ENCODE results near the gene RYR2. TPM values are rescaled to one million over a fixed set of nuclear protein-coding genes. Genes with fewer than 3 reads are reported as not detected.

The RYR2 gene
- total and polyA plus RNA-seq, 7 experiments from 2014 or later = 0.05 TPM; not detected in 6

- POLR2A ChIA-PET = no interaction called here
- H3K4me3 Mint-ChIP-seq = no peak overlapping the region
- no peak for ATAC-seq
Measured at GRCh38 chr1:237065903-237066302, 23.9 kb downstream of the RYR2 start.

GRCh38 chr1:237070519-237070918, 28.5 kb downstream of the RYR2 start:
- Histone ChIP-seq H3K9me3 (ENCODE audit: control insufficient read depth in 2 of 3, low read length in 3 of 3) (no peaks in the 10 kb centered on the region), H3K4me3 (ENCODE audit: low read length) (no peak overlapping the region), H3K36me3 (ENCODE audit: control insufficient read depth in 2 of 3, insufficient read depth in 3 of 3, low read length in 3 of 3) (no peaks in the 10 kb centered on the region), H3K4me1 (ENCODE audit: control insufficient read depth in 2 of 2, insufficient read depth in 2 of 2, low read length in 2 of 2) (no peaks in the 10 kb centered on the region), H3K27ac (ENCODE audit: low read depth, low read length) (no peak overlapping the region), H3K27me3 (ENCODE audit: control insufficient read depth in 2 of 2, insufficient read depth in 2 of 2, low read length in 2 of 2) (no peaks in the 10 kb centered on the region)
- no peak for DNase-seq
- Mint-ChIP-seq H3K27ac (no peak overlapping the region), H3K36me3 (peaks cover 0 to 5% (median 0%) of the 10 kb centered on the region in 5 donors), H3K27me3 (peaks cover 0 to 22% (median 11%) of the 10 kb centered on the region in 5 donors), H3K4me3 (no peak overlapping the region), H3K4me1 (no peaks in the 10 kb centered on the region), H3K9me3 (peaks cover 0 to 15% (median 7%) of the 10 kb centered on the region in 11 donors)
- intact Hi-C loops (cut with micrococcal nuclease) = no loop called here
- no peak for ATAC-seq
- ChIA-PET CTCF (no interaction called here), POLR2A (no interaction called here)

More at GRCh38 chr1:237065903-237066302, 23.9 kb downstream of the RYR2 start:
- Histone ChIP-seq H3K4me1 (ENCODE audit: control insufficient read depth in 2 of 2, insufficient read depth in 2 of 2, low read length in 2 of 2) (no peaks in the 10 kb centered on the region), H3K36me3 (ENCODE audit: control insufficient read depth in 2 of 3, insufficient read depth in 3 of 3, low read length in 3 of 3) (no peaks in the 10 kb centered on the region), H3K27me3 (ENCODE audit: control insufficient read depth in 2 of 2, insufficient read depth in 2 of 2, low read length in 2 of 2) (no peaks in the 10 kb centered on the region), H3K4me3 (ENCODE audit: low read length) (no peak overlapping the region), H3K9me3 (ENCODE audit: control insufficient read depth in 2 of 3, low read length in 3 of 3) (no peaks in the 10 kb centered on the region), H3K27ac (ENCODE audit: low read depth, low read length) (no peak overlapping the region)
- no peaks in the 10 kb centered on the region for H3K36me3 Mint-ChIP-seq
- H3K4me1 Mint-ChIP-seq = no peaks in the 10 kb centered on the region
- CTCF ChIA-PET = no interaction called here
- H3K27me3 Mint-ChIP-seq = peaks cover 0 to 17% (median 12%) of the 10 kb centered on the region in 5 donors
- intact Hi-C loops (cut with micrococcal nuclease) = no loop called here
- DNase-seq = no peak
- H3K27ac Mint-ChIP-seq = no peak overlapping the region
- H3K9me3 Mint-ChIP-seq = peaks cover 0 to 8% (median 1%) of the 10 kb centered on the region in 11 donors

GRCh38 chr1:237071641-237072420, 29.8 kb downstream of the RYR2 start:
- Histone ChIP-seq H3K4me3 (ENCODE audit: low read length) (no peak overlapping the region), H3K27ac (ENCODE audit: low read depth, low read length) (no peak overlapping the region), H3K9me3 (ENCODE audit: control insufficient read depth in 2 of 3, low read length in 3 of 3) (no peaks in the 10 kb centered on the region), H3K4me1 (ENCODE audit: control insufficient read depth in 2 of 2, insufficient read depth in 2 of 2, low read length in 2 of 2) (no peaks in the 10 kb centered on the region), H3K27me3 (ENCODE audit: control insufficient read depth in 2 of 2, insufficient read depth in 2 of 2, low read length in 2 of 2) (no peaks in the 10 kb centered on the region), H3K36me3 (ENCODE audit: control insufficient read depth in 2 of 3, insufficient read depth in 3 of 3, low read length in 3 of 3) (no peaks in the 10 kb centered on the region)
- CTCF ChIA-PET = no interaction called here
- POLR2A ChIA-PET = no interaction called here
- Mint-ChIP-seq H3K4me1 (no peaks in the 10 kb centered on the region), H3K27ac (no peak overlapping the region), H3K36me3 (peaks cover 0 to 5% (median 0%) of the 10 kb centered on the region in 5 donors), H3K9me3 (peaks cover 0 to 15% (median 4%) of the 10 kb centered on the region in 11 donors), H3K4me3 (no peak overlapping the region), H3K27me3 (peaks cover 0 to 18% (median 8%) of the 10 kb centered on the region in 5 donors)
- no peak for DNase-seq
- ATAC-seq = peak; percentile 20
- intact Hi-C loops (cut with micrococcal nuclease) = no loop called here

- Mint-ChIP-seq H3K4me1 (no peaks in the 10 kb centered on the region), H3K4me3 (no peak overlapping the region), H3K27me3 (peaks cover 0 to 7% (median 5%) of the 10 kb centered on the region in 5 donors), H3K36me3 (peaks cover 0 to 5% (median 0%) of the 10 kb centered on the region in 5 donors), H3K27ac (no peak overlapping the region), H3K9me3 (peaks cover 0 to 10% (median 4%) of the 10 kb centered on the region in 11 donors)
- Histone ChIP-seq H3K9me3 (ENCODE audit: control insufficient read depth in 2 of 3, low read length in 3 of 3) (no peaks in the 10 kb centered on the region), H3K27ac (ENCODE audit: low read depth, low read length) (no peak overlapping the region), H3K36me3 (ENCODE audit: control insufficient read depth in 2 of 3, insufficient read depth in 3 of 3, low read length in 3 of 3) (no peaks in the 10 kb centered on the region), H3K27me3 (ENCODE audit: control insufficient read depth in 2 of 2, insufficient read depth in 2 of 2, low read length in 2 of 2) (no peaks in the 10 kb centered on the region), H3K4me3 (ENCODE audit: low read length) (no peak overlapping the region), H3K4me1 (ENCODE audit: control insufficient read depth in 2 of 2, insufficient read depth in 2 of 2, low read length in 2 of 2) (no peaks in the 10 kb centered on the region)
- CTCF ChIA-PET = no interaction called here
- DNase-seq = no peak
- intact Hi-C loops (cut with micrococcal nuclease) = no loop called here
- POLR2A ChIA-PET = no interaction called here
- no peak for ATAC-seq
Measured at GRCh38 chr1:237074371-237075117, 32.6 kb downstream of the RYR2 start.

- Mint-ChIP-seq H3K4me3 (no peak overlapping the region), H3K4me1 (no peaks in the 10 kb centered on the region), H3K36me3 (peaks cover 0 to 4% (median 0%) of the 10 kb centered on the region in 5 donors), H3K9me3 (peaks cover 0 to 6% (median 3%) of the 10 kb centered on the region in 11 donors), H3K27me3 (peaks cover 0 to 17% (median 13%) of the 10 kb centered on the region in 5 donors), H3K27ac (no peak overlapping the region)
- Histone ChIP-seq H3K4me1 (ENCODE audit: control insufficient read depth in 2 of 2, insufficient read depth in 2 of 2, low read length in 2 of 2) (no peaks in the 10 kb centered on the region), H3K9me3 (ENCODE audit: control insufficient read depth in 2 of 3, low read length in 3 of 3) (no peaks in the 10 kb centered on the region), H3K36me3 (ENCODE audit: control insufficient read depth in 2 of 3, insufficient read depth in 3 of 3, low read length in 3 of 3) (no peaks in the 10 kb centered on the region), H3K27ac (ENCODE audit: low read depth, low read length) (no peak overlapping the region), H3K27me3 (ENCODE audit: control insufficient read depth in 2 of 2, insufficient read depth in 2 of 2, low read length in 2 of 2) (no peaks in the 10 kb centered on the region), H3K4me3 (ENCODE audit: low read length) (no peak overlapping the region)
- POLR2A ChIA-PET = no interaction called here
- CTCF ChIA-PET = no interaction called here
- ATAC-seq (no peak), DNase-seq (no peak)
- intact Hi-C loops (cut with micrococcal nuclease) = no loop called here
Measured at GRCh38 chr1:237084341-237085077, 42.5 kb downstream of the RYR2 start.

GRCh38 chr1:237091691-237092090, 49.7 kb downstream of the RYR2 start:
- no peaks in the 10 kb centered on the region for H3K4me1 ChIP-seq (ENCODE audit: control insufficient read depth in 2 of 2, insufficient read depth in 2 of 2, low read length in 2 of 2)
- no peak overlapping the region for H3K27ac ChIP-seq (ENCODE audit: low read depth, low read length)
- ChIA-PET CTCF (no interaction called here), POLR2A (no interaction called here)
- H3K27ac Mint-ChIP-seq = no peak overlapping the region
- no peak overlapping the region for H3K4me3 ChIP-seq (ENCODE audit: low read length)
- H3K4me1 Mint-ChIP-seq = no peaks in the 10 kb centered on the region
- H3K27me3 Mint-ChIP-seq = peaks cover 0 to 27% (median 8%) of the 10 kb centered on the region in 5 donors
- no peaks in the 10 kb centered on the region for H3K9me3 ChIP-seq (ENCODE audit: control insufficient read depth in 2 of 3, low read length in 3 of 3)
- DNase-seq (no peak), ATAC-seq (no peak)
- intact Hi-C loops (cut with micrococcal nuclease) = no loop called here
- H3K4me3 Mint-ChIP-seq = no peak overlapping the region
- H3K9me3 Mint-ChIP-seq = peaks cover 0 to 3% (median 0%) of the 10 kb centered on the region in 11 donors
- H3K36me3 Mint-ChIP-seq = no peaks in the 10 kb centered on the region
- H3K36me3 ChIP-seq (ENCODE audit: control insufficient read depth in 2 of 3, insufficient read depth in 3 of 3, low read length in 3 of 3) = no peaks in the 10 kb centered on the region
- H3K27me3 ChIP-seq (ENCODE audit: control insufficient read depth in 2 of 2, insufficient read depth in 2 of 2, low read length in 2 of 2) = no peaks in the 10 kb centered on the region
